Measurements from ENCODE around the gene CNTNAP2. TPM values are rescaled to one million over a fixed set of nuclear protein-coding genes. Genes with fewer than 3 reads are reported as not detected.
A peak's percentile ranks its signal among the peaks of the same experiment; 100 is the strongest.

CNTNAP2 gene
- total and polyA plus RNA-seq, 9 donors, result 8.3 to 18.8 (median 10.4) TPM

- Histone ChIP-seq H3K4me3 (ENCODE audit: low read length) (no peak overlapping the region), H3K36me3 (ENCODE audit: control insufficient read depth, insufficient read depth, low read length) (no peaks in the 10 kb centered on the region), H3K4me1 (ENCODE audit: control insufficient read depth, insufficient read depth, low read length) (no peaks in the 10 kb centered on the region), H3K27ac (ENCODE audit: low read length) (no peak overlapping the region), H3K27me3 (ENCODE audit: control insufficient read depth, insufficient read depth, low read length) (no peaks in the 10 kb centered on the region), H3K9me3 (replicated peaks; ENCODE audit: control insufficient read depth, low read depth, low read length) (no peaks in the 10 kb centered on the region)
- no peak for DNase-seq
Observed at GRCh38 chr7:147804032-147804431, 1687.4 kb downstream of the CNTNAP2 start.

- H3K4me1 ChIP-seq (ENCODE audit: control insufficient read depth, insufficient read depth, low read length), result no peaks in the 10 kb centered on the region
- no peak for DNase-seq
- H3K9me3 ChIP-seq (replicated peaks; ENCODE audit: control insufficient read depth, low read depth, low read length), result no peaks in the 10 kb centered on the region
- no peaks in the 10 kb centered on the region for H3K36me3 ChIP-seq (ENCODE audit: control insufficient read depth, insufficient read depth, low read length)
- no peak overlapping the region for H3K27ac ChIP-seq (ENCODE audit: low read length)
- no peaks in the 10 kb centered on the region for H3K27me3 ChIP-seq (ENCODE audit: control insufficient read depth, insufficient read depth, low read length)
- no peak overlapping the region for H3K4me3 ChIP-seq (ENCODE audit: low read length)
Observed at GRCh38 chr7:147805996-147806576, 1689.5 kb downstream of the CNTNAP2 start.

- 65% methylated on average over 2 of the region's 3 CpGs for WGBS (ENCODE audit: insufficient coverage)
- no peaks in the 10 kb centered on the region for H3K9me3 ChIP-seq (replicated peaks; ENCODE audit: control insufficient read depth, low read depth, low read length)
- DNase-seq, result peak; percentile 54
Observed at GRCh38 chr7:147809786-147810185, 1693.2 kb downstream of the CNTNAP2 start.

GRCh38 chr7:147810269-147810668 lies 1693.7 kb downstream of the CNTNAP2 start:
- DNase-seq, result peak; percentile 54
- Histone ChIP-seq H3K9me3 (replicated peaks; ENCODE audit: control insufficient read depth, low read depth, low read length) (no peaks in the 10 kb centered on the region), H3K27me3 (ENCODE audit: control insufficient read depth, insufficient read depth, low read length) (no peaks in the 10 kb centered on the region), H3K4me1 (ENCODE audit: control insufficient read depth, insufficient read depth, low read length) (no peaks in the 10 kb centered on the region), H3K36me3 (ENCODE audit: control insufficient read depth, insufficient read depth, low read length) (no peaks in the 10 kb centered on the region), H3K27ac (ENCODE audit: low read length) (no peak overlapping the region), H3K4me3 (ENCODE audit: low read length) (no peak overlapping the region)

More at GRCh38 chr7:147809786-147810185, 1693.2 kb downstream of the CNTNAP2 start:
- no peak overlapping the region for H3K27ac ChIP-seq (ENCODE audit: low read length)
- H3K4me3 ChIP-seq (ENCODE audit: low read length), result no peak overlapping the region
- no peaks in the 10 kb centered on the region for H3K36me3 ChIP-seq (ENCODE audit: control insufficient read depth, insufficient read depth, low read length)
- H3K4me1 ChIP-seq (ENCODE audit: control insufficient read depth, insufficient read depth, low read length), result no peaks in the 10 kb centered on the region
- H3K27me3 ChIP-seq (ENCODE audit: control insufficient read depth, insufficient read depth, low read length), result no peaks in the 10 kb centered on the region

GRCh38 chr7:147811923-147812322 lies 1695.3 kb downstream of the CNTNAP2 start:
- Histone ChIP-seq H3K4me3 (ENCODE audit: low read length) (no peak overlapping the region), H3K4me1 (ENCODE audit: control insufficient read depth, insufficient read depth, low read length) (no peaks in the 10 kb centered on the region), H3K27ac (ENCODE audit: low read length) (no peak overlapping the region), H3K27me3 (ENCODE audit: control insufficient read depth, insufficient read depth, low read length) (no peaks in the 10 kb centered on the region), H3K36me3 (ENCODE audit: control insufficient read depth, insufficient read depth, low read length) (no peaks in the 10 kb centered on the region), H3K9me3 (replicated peaks; ENCODE audit: control insufficient read depth, low read depth, low read length) (no peaks in the 10 kb centered on the region)
- WGBS (ENCODE audit: insufficient coverage), result 87% methylated on average over 3 of the region's 5 CpGs
- DNase-seq, result no peak

GRCh38 chr7:147813316-147813715 lies 1696.7 kb downstream of the CNTNAP2 start:
- no peaks in the 10 kb centered on the region for H3K27me3 ChIP-seq (ENCODE audit: control insufficient read depth, insufficient read depth, low read length)
- H3K9me3 ChIP-seq (replicated peaks; ENCODE audit: control insufficient read depth, low read depth, low read length), result no peaks in the 10 kb centered on the region
- H3K4me3 ChIP-seq (ENCODE audit: low read length), result no peak overlapping the region
- no peaks in the 10 kb centered on the region for H3K4me1 ChIP-seq (ENCODE audit: control insufficient read depth, insufficient read depth, low read length)
- DNase-seq, result no peak
- H3K27ac ChIP-seq (ENCODE audit: low read length), result no peak overlapping the region
- no peaks in the 10 kb centered on the region for H3K36me3 ChIP-seq (ENCODE audit: control insufficient read depth, insufficient read depth, low read length)

- Histone ChIP-seq H3K4me1 (ENCODE audit: control insufficient read depth, insufficient read depth, low read length) (no peaks in the 10 kb centered on the region), H3K27ac (ENCODE audit: low read length) (no peak overlapping the region), H3K4me3 (ENCODE audit: low read length) (no peak overlapping the region), H3K27me3 (ENCODE audit: control insufficient read depth, insufficient read depth, low read length) (no peaks in the 10 kb centered on the region), H3K36me3 (ENCODE audit: control insufficient read depth, insufficient read depth, low read length) (no peaks in the 10 kb centered on the region), H3K9me3 (replicated peaks; ENCODE audit: control insufficient read depth, low read depth, low read length) (no peaks in the 10 kb centered on the region)
- no CpG with 5 or more reads among the region's 4 CpGs for WGBS (ENCODE audit: insufficient coverage)
- no peak for DNase-seq
Observed at GRCh38 chr7:147818317-147818716, 1701.7 kb downstream of the CNTNAP2 start.

GRCh38 chr7:147824671-147825070 lies 1708.1 kb downstream of the CNTNAP2 start:
- Histone ChIP-seq H3K4me3 (ENCODE audit: low read length) (no peak overlapping the region), H3K27ac (ENCODE audit: low read length) (no peak overlapping the region), H3K4me1 (ENCODE audit: control insufficient read depth, insufficient read depth, low read length) (no peaks in the 10 kb centered on the region), H3K36me3 (ENCODE audit: control insufficient read depth, insufficient read depth, low read length) (no peaks in the 10 kb centered on the region), H3K27me3 (ENCODE audit: control insufficient read depth, insufficient read depth, low read length) (no peaks in the 10 kb centered on the region), H3K9me3 (replicated peaks; ENCODE audit: control insufficient read depth, low read depth, low read length) (no peaks in the 10 kb centered on the region)
- WGBS (ENCODE audit: insufficient coverage), result no CpG with 5 or more reads among the region's 4 CpGs
- DNase-seq, result no peak

- H3K4me1 ChIP-seq (ENCODE audit: control insufficient read depth, insufficient read depth, low read length), result no peaks in the 10 kb centered on the region
- no peak for DNase-seq
- H3K27me3 ChIP-seq (ENCODE audit: control insufficient read depth, insufficient read depth, low read length), result no peaks in the 10 kb centered on the region
- no CpG with 5 or more reads among the region's 2 CpGs for WGBS (ENCODE audit: insufficient coverage)
- H3K4me3 ChIP-seq (ENCODE audit: low read length), result no peak overlapping the region
- H3K36me3 ChIP-seq (ENCODE audit: control insufficient read depth, insufficient read depth, low read length), result no peaks in the 10 kb centered on the region
- no peaks in the 10 kb centered on the region for H3K9me3 ChIP-seq (replicated peaks; ENCODE audit: control insufficient read depth, low read depth, low read length)
- H3K27ac ChIP-seq (ENCODE audit: low read length), result no peak overlapping the region
Observed at GRCh38 chr7:147829016-147829415, 1712.4 kb downstream of the CNTNAP2 start.

GRCh38 chr7:147833557-147833956 lies 1717.0 kb downstream of the CNTNAP2 start:
- H3K27ac ChIP-seq (ENCODE audit: low read length), result no peak overlapping the region
- H3K4me3 ChIP-seq (ENCODE audit: low read length), result no peak overlapping the region
- 64% methylated on average over 5 of the region's 6 CpGs for WGBS (ENCODE audit: insufficient coverage)
- no peaks in the 10 kb centered on the region for H3K36me3 ChIP-seq (ENCODE audit: control insufficient read depth, insufficient read depth, low read length)
- no peaks in the 10 kb centered on the region for H3K27me3 ChIP-seq (ENCODE audit: control insufficient read depth, insufficient read depth, low read length)
- H3K9me3 ChIP-seq (replicated peaks; ENCODE audit: control insufficient read depth, low read depth, low read length), result peaks cover 2% of the 10 kb centered on the region
- DNase-seq, result no peak
- H3K4me1 ChIP-seq (ENCODE audit: control insufficient read depth, insufficient read depth, low read length), result no peaks in the 10 kb centered on the region

- Histone ChIP-seq H3K36me3 (ENCODE audit: control insufficient read depth, insufficient read depth, low read length) (no peaks in the 10 kb centered on the region), H3K4me3 (ENCODE audit: low read length) (no peak overlapping the region), H3K27me3 (ENCODE audit: control insufficient read depth, insufficient read depth, low read length) (no peaks in the 10 kb centered on the region), H3K4me1 (ENCODE audit: control insufficient read depth, insufficient read depth, low read length) (no peaks in the 10 kb centered on the region), H3K27ac (ENCODE audit: low read length) (no peak overlapping the region), H3K9me3 (replicated peaks; ENCODE audit: control insufficient read depth, low read depth, low read length) (peaks cover 2% of the 10 kb centered on the region)
- WGBS (ENCODE audit: insufficient coverage), result no CpG with 5 or more reads among the region's 1 CpG
- peak; percentile 73 for DNase-seq
Observed at GRCh38 chr7:147833970-147834369, 1717.4 kb downstream of the CNTNAP2 start.
